IPS-20b (cell line): ENCODE data around the gene ADGRA3.

Experiments
- H3K27ac ChIP-seq: one replicate; pipeline ENCODE4 v1.5.1; 2013; ENCODE audit warnings: low read length
- H3K27me3 ChIP-seq: 2 replicates; pipeline ENCODE4 v1.6.1; 2013; ENCODE audit warnings: mild to moderate bottlenecking, low read length, inconsistent platforms; ENCODE audit not compliant: insufficient read depth
- H3K36me3 ChIP-seq: 2 replicates; pipeline ENCODE4 v1.6.1; 2013; ENCODE audit warnings: low read depth, mild to moderate bottlenecking, inconsistent platforms, low read length, moderate library complexity; ENCODE audit not compliant: insufficient read depth
- H3K4me1 ChIP-seq: 2 replicates; pipeline ENCODE4 v1.6.1; 2013; ENCODE audit warnings: mild to moderate bottlenecking, control low read depth, inconsistent platforms, low read length, moderate library complexity; ENCODE audit not compliant: insufficient read depth
- H3K4me3 ChIP-seq: 2 replicates; pipeline ENCODE4 v1.5.1; 2013; ENCODE audit warnings: mild to moderate bottlenecking, low read length, inconsistent platforms
- H3K9ac ChIP-seq: 2 replicates; pipeline ENCODE4 v1.6.1; 2013; ENCODE audit warnings: low read depth, mild to moderate bottlenecking, inconsistent platforms, low read length, moderate library complexity
- H3K9me3 ChIP-seq: 2 replicates; pipeline ENCODE4 v1.6.1; 2013; ENCODE audit warnings: mild to moderate bottlenecking, low read depth, low read length, inconsistent platforms; ENCODE audit not compliant: insufficient read depth

ADGRA3 gene, protein sequence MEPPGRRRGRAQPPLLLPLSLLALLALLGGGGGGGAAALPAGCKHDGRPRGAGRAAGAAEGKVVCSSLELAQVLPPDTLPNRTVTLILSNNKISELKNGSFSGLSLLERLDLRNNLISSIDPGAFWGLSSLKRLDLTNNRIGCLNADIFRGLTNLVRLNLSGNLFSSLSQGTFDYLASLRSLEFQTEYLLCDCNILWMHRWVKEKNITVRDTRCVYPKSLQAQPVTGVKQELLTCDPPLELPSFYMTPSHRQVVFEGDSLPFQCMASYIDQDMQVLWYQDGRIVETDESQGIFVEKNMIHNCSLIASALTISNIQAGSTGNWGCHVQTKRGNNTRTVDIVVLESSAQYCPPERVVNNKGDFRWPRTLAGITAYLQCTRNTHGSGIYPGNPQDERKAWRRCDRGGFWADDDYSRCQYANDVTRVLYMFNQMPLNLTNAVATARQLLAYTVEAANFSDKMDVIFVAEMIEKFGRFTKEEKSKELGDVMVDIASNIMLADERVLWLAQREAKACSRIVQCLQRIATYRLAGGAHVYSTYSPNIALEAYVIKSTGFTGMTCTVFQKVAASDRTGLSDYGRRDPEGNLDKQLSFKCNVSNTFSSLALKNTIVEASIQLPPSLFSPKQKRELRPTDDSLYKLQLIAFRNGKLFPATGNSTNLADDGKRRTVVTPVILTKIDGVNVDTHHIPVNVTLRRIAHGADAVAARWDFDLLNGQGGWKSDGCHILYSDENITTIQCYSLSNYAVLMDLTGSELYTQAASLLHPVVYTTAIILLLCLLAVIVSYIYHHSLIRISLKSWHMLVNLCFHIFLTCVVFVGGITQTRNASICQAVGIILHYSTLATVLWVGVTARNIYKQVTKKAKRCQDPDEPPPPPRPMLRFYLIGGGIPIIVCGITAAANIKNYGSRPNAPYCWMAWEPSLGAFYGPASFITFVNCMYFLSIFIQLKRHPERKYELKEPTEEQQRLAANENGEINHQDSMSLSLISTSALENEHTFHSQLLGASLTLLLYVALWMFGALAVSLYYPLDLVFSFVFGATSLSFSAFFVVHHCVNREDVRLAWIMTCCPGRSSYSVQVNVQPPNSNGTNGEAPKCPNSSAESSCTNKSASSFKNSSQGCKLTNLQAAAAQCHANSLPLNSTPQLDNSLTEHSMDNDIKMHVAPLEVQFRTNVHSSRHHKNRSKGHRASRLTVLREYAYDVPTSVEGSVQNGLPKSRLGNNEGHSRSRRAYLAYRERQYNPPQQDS (N-terminal part only)

DNA sequence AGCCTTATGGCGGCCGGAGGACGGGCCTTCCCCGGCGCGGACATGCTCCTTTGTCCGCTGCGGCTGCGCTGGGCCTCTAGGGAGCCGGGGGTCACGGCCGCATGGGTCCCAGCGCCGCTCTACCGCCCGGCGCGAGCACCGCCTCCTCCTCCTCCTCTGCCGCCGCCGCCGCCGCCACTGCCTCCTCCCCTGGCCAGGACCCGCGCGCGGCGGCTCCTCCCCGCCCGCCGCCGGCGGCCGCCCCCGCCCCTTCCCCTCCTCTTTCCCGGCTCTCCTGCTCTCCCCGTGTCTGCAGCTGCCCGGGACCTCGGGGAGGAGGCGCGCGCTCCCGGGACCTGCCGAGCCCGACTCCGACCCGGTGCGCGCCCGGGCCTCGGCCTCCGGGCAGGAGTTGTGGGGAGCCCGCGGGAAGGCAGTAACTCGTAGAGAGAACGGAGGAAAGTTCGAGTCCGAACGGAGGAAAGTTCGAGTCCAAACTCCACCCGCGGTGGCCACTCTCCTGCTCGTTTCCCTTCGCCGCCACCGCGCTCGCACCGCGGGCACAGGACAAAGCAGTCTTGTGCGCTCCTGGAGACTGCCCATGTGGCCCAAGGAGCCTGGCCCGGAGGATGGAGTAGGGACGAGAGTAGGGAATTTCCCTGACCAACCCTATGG is at the start of gene ADGRA3:
Gene ADGRA3 (minus strand): TSS at position 179 of the 654 bp plus-strand sequence. CDS start 282 bp downstream, outside the sequence.
- Histone ChIP-seq H3K4me1 (peaks cover 12% of the 10 kb centered on the region; the same call in 1 of the 2 replicates), H3K9ac (peak within 1 kb of the TSS; percentile 92), H3K4me3 (peak within 1 kb of the TSS; percentile 87), H3K27ac (peak within 1 kb of the TSS; percentile 75), H3K36me3 (no peaks in the 10 kb centered on the region), H3K9me3 (no peaks in the 10 kb centered on the region), H3K27me3 (peaks cover 13% of the 10 kb centered on the region)

DNA sequence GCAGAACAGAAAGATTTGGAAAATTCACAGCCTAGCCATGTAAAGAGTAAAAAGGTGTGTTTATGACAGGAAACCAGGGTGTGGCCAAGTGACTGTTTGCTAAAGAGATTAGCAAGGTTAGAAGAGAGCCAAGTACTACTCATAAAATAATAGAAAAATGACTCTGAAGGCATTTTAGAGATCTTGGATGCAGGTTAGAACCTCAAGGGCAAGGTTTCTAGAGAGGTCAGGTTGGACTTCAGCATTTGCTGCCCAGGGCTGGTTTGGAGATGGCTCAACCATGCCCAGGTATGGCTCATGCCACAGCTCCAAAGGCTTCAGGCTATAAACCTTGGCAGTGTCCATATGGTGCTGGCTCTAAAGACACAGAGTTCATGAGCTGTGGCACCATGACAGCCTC is 40.6 kb upstream of the ADGRA3 start:
- no peaks in the 10 kb centered on the region for H3K27me3 ChIP-seq
- H3K9me3 ChIP-seq, result no peaks in the 10 kb centered on the region
- no peaks in the 10 kb centered on the region for H3K36me3 ChIP-seq
- no peaks in the 10 kb centered on the region for H3K4me1 ChIP-seq
- H3K27ac ChIP-seq, result no peak overlapping the region
- no peak overlapping the region for H3K4me3 ChIP-seq
- no peak overlapping the region for H3K9ac ChIP-seq

DNA sequence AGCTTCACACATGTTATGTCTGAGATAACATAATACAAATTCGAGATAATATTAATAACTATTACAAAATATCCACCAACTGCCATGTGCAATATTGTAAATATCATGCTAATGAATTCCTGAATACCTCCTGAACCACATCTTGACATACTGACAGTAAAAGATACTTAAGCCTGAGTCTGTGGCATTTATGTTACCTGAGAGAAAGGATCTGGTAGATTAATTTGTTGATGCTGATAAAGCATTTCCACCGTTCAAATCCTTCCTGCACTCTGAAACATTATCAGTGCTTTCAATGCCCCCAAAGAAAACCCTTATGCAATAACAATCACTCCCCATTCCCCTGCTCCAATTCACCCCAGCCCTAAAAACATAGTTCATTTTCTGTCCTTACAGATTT is 38.8 kb upstream of the ADGRA3 start:
- Histone ChIP-seq H3K9ac (no peak overlapping the region), H3K4me1 (no peaks in the 10 kb centered on the region), H3K27me3 (no peaks in the 10 kb centered on the region), H3K4me3 (no peak overlapping the region), H3K27ac (no peak overlapping the region), H3K36me3 (no peaks in the 10 kb centered on the region), H3K9me3 (no peaks in the 10 kb centered on the region)

DNA sequence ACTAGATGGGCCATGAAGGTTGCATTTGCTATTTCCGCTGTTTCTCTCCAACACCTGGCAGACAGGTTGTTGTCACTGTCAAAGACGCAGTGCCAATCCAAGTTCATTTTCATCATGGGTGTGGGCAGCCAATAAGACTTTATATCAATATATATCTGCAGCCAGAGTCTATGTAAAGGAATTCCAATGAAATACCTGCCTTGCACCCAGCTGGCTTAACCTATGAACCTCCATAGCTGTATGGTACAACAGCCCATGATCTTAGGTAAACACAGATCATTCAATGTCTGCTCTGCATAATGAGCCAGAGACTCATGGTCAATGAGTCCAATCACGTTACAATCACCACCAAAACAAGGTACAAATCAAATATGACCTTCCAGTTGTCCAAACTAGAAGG is 37.7 kb upstream of the ADGRA3 start:
- Histone ChIP-seq H3K9me3 (no peaks in the 10 kb centered on the region), H3K4me3 (no peak overlapping the region), H3K4me1 (no peaks in the 10 kb centered on the region), H3K27ac (no peak overlapping the region), H3K9ac (no peak overlapping the region), H3K27me3 (no peaks in the 10 kb centered on the region), H3K36me3 (no peaks in the 10 kb centered on the region)

DNA sequence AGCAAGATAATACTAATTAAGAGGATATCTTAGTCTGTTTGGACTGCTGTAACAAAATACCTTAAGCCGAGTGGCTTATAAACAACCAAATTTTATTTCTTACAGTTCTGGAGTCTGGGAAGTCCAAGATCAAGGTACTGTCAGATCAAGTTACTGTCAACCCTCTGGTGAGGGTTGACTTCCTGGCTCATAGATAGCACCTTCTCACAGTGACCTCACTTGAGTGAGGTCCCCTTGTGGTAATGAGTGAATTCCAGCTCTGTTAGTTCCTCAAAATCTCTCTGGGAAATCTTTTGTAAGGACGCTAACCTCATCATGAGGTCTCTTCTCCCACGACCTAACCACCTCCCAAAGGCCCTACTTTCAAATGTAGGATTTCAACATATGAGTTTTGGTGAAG is 36.9 kb upstream of the ADGRA3 start:
- no peaks in the 10 kb centered on the region for H3K27me3 ChIP-seq
- no peaks in the 10 kb centered on the region for H3K36me3 ChIP-seq
- no peak overlapping the region for H3K27ac ChIP-seq
- H3K4me1 ChIP-seq, result no peaks in the 10 kb centered on the region
- no peak overlapping the region for H3K9ac ChIP-seq
- no peaks in the 10 kb centered on the region for H3K9me3 ChIP-seq
- no peak overlapping the region for H3K4me3 ChIP-seq

DNA sequence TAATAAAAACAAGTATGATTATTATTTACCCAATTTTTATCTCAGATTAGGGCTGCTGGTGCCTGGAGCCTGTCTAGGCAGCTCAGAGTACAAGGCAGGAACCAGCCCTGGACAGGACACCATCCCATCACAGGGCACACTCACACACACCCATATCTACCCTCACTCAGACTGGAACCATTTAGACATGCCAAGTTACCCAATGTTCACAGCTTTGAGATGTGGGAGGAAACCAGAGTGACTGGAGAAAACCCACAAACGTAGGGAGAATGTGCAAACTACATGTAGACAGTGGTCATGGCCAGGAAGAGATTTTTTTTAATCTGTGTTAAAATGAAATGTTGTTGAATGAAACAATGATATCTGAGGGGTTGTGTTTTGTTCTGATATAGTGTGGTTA is 35.7 kb upstream of the ADGRA3 start:
- Histone ChIP-seq H3K4me3 (no peak overlapping the region), H3K27me3 (no peaks in the 10 kb centered on the region), H3K4me1 (no peaks in the 10 kb centered on the region), H3K36me3 (no peaks in the 10 kb centered on the region), H3K9ac (no peak overlapping the region), H3K9me3 (peaks cover 5% of the 10 kb centered on the region), H3K27ac (no peak overlapping the region)

DNA sequence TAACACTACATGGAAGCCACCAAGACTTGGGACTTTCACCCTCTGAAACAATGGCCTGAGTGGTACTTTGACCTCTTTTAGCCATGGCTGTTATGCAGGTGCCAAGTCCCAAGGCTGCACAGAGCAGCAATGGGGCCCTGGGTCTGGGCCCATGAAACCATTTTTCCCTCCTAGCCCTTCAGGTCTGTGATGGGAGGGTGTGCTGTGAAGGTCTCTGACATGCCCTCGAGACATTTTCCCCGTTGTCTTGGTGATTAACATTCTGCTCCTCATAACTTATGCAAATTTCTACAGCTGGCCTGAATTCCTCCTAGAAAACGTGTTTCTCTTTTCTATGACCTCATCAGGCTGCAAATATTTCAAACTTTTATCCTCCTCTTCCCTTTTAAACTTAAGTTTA is 30.4 kb upstream of the ADGRA3 start:
- Histone ChIP-seq H3K36me3 (no peaks in the 10 kb centered on the region), H3K4me3 (no peak overlapping the region), H3K27me3 (no peaks in the 10 kb centered on the region), H3K27ac (no peak overlapping the region), H3K9me3 (peaks cover 13% of the 10 kb centered on the region), H3K4me1 (no peaks in the 10 kb centered on the region), H3K9ac (no peak overlapping the region)

DNA sequence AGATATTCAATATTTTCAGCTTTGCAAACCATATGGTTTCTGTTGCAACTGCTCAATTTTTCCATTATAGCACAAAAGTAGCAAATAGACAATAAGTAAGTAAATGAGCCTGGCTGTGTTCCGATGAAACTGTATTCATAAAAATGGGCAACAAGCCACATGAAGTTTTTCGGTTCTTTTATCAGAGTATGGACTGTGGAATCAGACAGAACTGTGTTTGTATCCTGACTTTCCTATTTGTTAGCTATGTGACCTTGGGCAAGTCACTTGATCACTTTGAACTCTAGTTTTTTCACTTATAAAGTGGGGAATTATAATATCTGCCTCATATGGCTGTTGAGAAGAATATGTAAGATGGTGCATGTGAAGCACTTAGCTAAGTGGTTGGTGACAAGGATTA is 23.4 kb upstream of the ADGRA3 start:
- Histone ChIP-seq H3K4me3 (no peak overlapping the region), H3K27me3 (no peaks in the 10 kb centered on the region), H3K36me3 (no peaks in the 10 kb centered on the region), H3K27ac (no peak overlapping the region), H3K4me1 (no peaks in the 10 kb centered on the region), H3K9ac (no peak overlapping the region), H3K9me3 (peaks cover 14% of the 10 kb centered on the region)

DNA sequence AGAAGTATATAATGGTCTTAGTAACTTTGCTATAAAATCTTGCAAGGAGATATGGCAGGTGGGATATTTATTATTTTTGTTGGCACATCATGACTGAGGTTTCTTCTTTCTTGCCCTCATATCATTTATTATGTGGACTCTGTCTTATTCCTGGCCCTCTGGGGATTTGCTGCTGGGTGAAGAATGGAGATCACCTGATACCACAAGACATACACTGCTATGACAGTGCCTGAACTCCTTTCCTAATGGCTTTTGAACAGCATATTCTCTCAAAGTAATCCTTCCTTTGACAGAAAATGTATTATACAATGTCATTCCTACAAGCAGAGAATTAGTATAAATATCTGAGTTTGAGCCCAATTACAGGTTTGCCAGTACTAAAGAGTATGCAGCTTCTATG is 22.0 kb upstream of the ADGRA3 start:
- no peak overlapping the region for H3K9ac ChIP-seq
- H3K36me3 ChIP-seq, result no peaks in the 10 kb centered on the region
- H3K27me3 ChIP-seq, result no peaks in the 10 kb centered on the region
- H3K4me3 ChIP-seq, result no peak overlapping the region
- H3K9me3 ChIP-seq, result peaks cover 28% of the 10 kb centered on the region
- no peaks in the 10 kb centered on the region for H3K4me1 ChIP-seq
- H3K27ac ChIP-seq, result no peak overlapping the region

DNA sequence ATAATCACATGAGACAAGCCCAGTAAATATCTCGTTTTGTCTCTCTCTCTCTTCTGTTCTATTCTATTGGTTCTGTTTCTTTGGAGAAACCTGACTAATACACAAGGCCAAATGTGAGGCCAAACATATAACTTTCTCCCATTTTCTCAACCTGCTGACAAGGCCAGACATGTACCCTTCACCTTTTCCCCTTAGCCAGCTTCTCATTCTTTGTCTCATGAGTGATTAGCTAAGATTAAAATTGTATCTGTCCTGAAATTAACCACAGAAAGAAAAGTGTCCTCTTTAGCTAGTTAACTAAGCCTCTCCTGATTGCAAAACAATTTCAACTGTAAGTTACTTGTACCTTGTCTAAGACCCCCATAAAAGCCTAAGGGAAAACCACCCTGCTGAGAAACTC is 18.5 kb upstream of the ADGRA3 start:
- no peak overlapping the region for H3K9ac ChIP-seq
- no peak overlapping the region for H3K4me3 ChIP-seq
- H3K9me3 ChIP-seq, result peaks cover 34% of the 10 kb centered on the region
- H3K4me1 ChIP-seq, result no peaks in the 10 kb centered on the region
- no peaks in the 10 kb centered on the region for H3K27me3 ChIP-seq
- H3K27ac ChIP-seq, result no peak overlapping the region
- no peaks in the 10 kb centered on the region for H3K36me3 ChIP-seq

DNA sequence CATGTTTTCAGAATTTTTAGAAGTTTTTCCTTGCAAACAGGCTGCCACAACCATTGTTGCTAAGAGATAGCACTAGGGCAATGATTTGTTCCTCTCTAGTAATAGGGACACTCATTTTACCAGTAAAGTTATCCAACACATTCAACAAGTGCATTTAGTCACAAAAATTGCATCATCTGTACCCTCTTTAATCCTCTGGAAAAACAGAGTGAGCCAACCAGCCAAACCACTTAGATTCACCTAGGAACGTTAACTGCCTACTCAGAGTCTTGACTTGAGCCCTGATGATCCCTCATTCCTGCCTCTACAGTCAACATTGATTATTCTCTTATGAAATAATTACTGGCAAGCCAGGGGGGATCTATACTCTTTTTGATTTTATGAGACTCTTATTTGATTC is 17.0 kb upstream of the ADGRA3 start:
- Histone ChIP-seq H3K27me3 (no peaks in the 10 kb centered on the region), H3K27ac (no peak overlapping the region), H3K9me3 (peaks cover 34% of the 10 kb centered on the region), H3K4me1 (no peaks in the 10 kb centered on the region), H3K36me3 (no peaks in the 10 kb centered on the region), H3K9ac (no peak overlapping the region), H3K4me3 (no peak overlapping the region)
